Ascending aorta (tissue), 2 donors: ENCODE results near the gene CCR8. TPM values are rescaled to one million over a fixed set of nuclear protein-coding genes. Genes with fewer than 3 reads are reported as not detected.

Experiments used
- DNase-seq, 2 donors: peaks; one replicate each; pipeline ENCODE4 v3.0.0-alpha.2; 2019; ENCODE audit warnings: low spot score in 2 of 2
- H3K27ac ChIP-seq, 2 donors: fragments of 200-600 bp; sonication (generic); one replicate each; pipeline ENCODE4 v1.5.1; 2016 to 2017; ENCODE audit warnings: mild to moderate bottlenecking in 1 of 2
- H3K27me3 ChIP-seq: fragments of 200-600 bp; sonication (generic); one replicate; pipeline ENCODE4 v1.5.1; 2017
- H3K36me3 ChIP-seq, 2 donors: fragments of 200-600 bp; sonication (generic); one replicate each; pipeline ENCODE4 v1.5.1; 2016
- H3K4me1 ChIP-seq, 2 donors: fragments of 200-600 bp; sonication (generic); one replicate each; pipeline ENCODE4 v1.5.1; 2016 to 2017; ENCODE audit warnings: mild to moderate bottlenecking in 1 of 2
- H3K4me3 ChIP-seq, 2 donors: fragments of 200-600 bp; sonication (generic); one replicate each; pipeline ENCODE4 v1.5.1; 2016 to 2017; ENCODE audit warnings: mild to moderate bottlenecking in 1 of 2
- H3K9me3 ChIP-seq, 2 donors: fragments of 200-600 bp; sonication (generic); one replicate each; pipeline ENCODE4 v1.5.1; 2016
- intact Hi-C: fragments of 100-400 bp; cut with DNase I; formaldehyde crosslinking; loops from one replicate; pipeline ENCODE4 v1.15.1; 2023
- total RNA-seq: library from RNA; depleted of rRNA; stranded (reverse); fragments of >200 nt; gene quantifications from one replicate; pipeline ENCODE4 v1.1.0, GENCODE V29; 2016
- TF ChIP-seq, protein P1 (sequence below), 3 experiments: fragments of 200-600 bp in 2 of 3; fragments of 450-650 bp in 1 of 3; sonication (generic) in 2 of 3; IDR thresholded peaks; one replicate each; pipeline ENCODE4 v1.5.1; 2016 to 2019; ENCODE audit warnings: antibody characterized with exemption in 3 of 3, mild to moderate bottlenecking in 1 of 3, moderate library complexity in 1 of 3

CCR8 gene
- total RNA-seq, 1 donor from 2014 or later = not detected

DNA sequence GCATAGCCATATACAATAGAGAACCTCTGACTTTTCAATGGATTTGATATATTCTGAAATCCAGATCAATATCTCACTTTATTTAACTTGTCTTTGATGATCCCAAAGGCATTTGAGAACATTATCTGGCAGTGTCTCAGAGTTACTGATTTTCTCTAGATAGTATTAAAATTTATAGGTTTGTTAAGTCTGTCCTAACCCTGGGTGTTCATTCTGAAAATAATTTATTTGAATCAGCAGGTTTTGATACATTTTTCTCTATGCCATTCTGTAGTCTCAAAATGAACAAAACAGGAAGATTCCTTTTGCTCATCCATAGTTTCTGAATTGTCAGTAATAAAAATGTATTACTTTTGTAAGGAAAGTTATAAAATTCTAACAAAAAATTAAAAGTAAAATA lies 14.3 kb downstream of the CCR8 start:
- intact Hi-C loops = no loop called here
- Histone ChIP-seq H3K4me1 (no peaks in the 10 kb centered on the region), H3K9me3 (no peaks in the 10 kb centered on the region), H3K27ac (no peak overlapping the region), H3K27me3 (no peaks in the 10 kb centered on the region), H3K4me3 (no peak overlapping the region), H3K36me3 (no peaks in the 10 kb centered on the region)
- no peak for DNase-seq
- TF ChIP-seq, protein P1, sequence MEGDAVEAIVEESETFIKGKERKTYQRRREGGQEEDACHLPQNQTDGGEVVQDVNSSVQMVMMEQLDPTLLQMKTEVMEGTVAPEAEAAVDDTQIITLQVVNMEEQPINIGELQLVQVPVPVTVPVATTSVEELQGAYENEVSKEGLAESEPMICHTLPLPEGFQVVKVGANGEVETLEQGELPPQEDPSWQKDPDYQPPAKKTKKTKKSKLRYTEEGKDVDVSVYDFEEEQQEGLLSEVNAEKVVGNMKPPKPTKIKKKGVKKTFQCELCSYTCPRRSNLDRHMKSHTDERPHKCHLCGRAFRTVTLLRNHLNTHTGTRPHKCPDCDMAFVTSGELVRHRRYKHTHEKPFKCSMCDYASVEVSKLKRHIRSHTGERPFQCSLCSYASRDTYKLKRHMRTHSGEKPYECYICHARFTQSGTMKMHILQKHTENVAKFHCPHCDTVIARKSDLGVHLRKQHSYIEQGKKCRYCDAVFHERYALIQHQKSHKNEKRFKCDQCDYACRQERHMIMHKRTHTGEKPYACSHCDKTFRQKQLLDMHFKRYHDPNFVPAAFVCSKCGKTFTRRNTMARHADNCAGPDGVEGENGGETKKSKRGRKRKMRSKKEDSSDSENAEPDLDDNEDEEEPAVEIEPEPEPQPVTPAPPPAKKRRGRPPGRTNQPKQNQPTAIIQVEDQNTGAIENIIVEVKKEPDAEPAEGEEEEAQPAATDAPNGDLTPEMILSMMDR (IDR thresholded peaks at IDR 0.05) = no peak

DNA sequence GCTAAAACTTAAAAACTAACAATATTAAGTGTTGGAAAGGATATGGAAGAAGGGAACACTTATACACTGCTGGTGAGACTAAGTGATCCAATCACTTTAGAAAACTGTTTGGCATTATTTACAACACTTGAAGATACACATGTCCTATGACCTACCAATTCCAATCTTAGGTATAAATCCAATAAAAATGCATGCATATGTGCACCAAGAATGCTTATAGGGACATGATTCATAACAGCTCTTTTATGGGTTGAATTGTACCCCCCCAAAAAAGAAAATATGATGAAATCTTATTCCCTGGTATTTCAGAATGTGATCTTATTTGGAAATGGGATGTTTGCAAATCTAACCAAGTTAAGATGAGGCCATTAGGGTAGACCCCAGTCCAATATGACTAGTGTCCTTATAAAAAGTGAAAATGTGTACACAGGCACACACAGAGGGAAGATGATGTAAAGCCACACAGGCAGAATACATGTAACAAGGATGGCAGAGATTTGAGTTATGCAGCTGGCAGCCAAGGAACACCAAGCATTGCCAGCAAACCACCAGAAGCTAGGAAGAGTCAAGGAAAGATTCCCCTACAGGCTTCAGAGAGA lies 15.3 kb downstream of the CCR8 start:
- Histone ChIP-seq H3K4me1 (no peaks in the 10 kb centered on the region), H3K27me3 (no peaks in the 10 kb centered on the region), H3K27ac (no peak overlapping the region), H3K36me3 (no peaks in the 10 kb centered on the region), H3K4me3 (no peak overlapping the region), H3K9me3 (no peaks in the 10 kb centered on the region)
- no peak for DNase-seq
- intact Hi-C loops = no loop called here
- TF ChIP-seq, protein P1 (IDR thresholded peaks at IDR 0.05) = no peak

DNA sequence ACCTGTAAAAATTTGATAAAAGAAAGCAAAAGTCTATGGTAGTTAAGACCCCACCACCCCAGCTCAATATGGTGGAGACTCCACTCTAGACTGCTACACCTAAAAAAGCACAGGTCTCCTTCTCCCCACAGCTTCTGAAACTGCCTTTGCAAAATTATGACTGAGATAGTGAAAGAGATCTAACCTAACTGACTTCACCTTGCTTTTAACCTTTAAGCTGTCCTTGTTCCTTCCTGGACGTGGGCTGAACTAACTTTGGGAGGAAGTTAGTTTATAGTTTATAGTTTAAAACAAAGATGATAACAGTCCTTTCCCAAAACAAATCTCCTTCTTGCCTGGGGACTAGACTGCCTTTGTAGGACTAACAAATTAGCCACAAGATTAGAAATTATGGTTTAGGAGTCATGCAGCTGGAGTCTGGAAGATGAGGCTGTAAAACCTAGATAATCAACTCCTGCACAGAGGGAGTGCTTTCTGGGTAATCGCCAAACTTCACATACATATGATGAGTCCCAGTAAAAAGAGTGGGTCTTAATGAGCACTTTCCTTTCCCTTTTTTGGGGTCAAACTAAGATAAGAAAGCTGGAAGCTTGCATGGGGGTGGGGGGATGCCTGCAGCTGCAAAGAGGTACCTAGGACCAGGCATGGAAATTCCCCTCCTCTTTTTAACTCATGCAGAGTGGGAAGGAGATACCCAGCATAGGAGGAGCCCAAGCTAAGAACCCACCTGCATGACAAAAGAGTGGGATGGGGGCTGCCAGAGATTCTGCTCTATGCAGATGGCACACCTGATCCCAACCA lies 17.5 kb downstream of the CCR8 start:
- H3K9me3 ChIP-seq = no peaks in the 10 kb centered on the region
- H3K27ac ChIP-seq = no peak overlapping the region
- H3K4me1 ChIP-seq = no peaks in the 10 kb centered on the region
- intact Hi-C loops = no loop called here
- H3K27me3 ChIP-seq = no peaks in the 10 kb centered on the region
- DNase-seq = no peak
- TF ChIP-seq, protein P1 (IDR thresholded peaks at IDR 0.05) = no peak
- no peak overlapping the region for H3K4me3 ChIP-seq
- H3K36me3 ChIP-seq = no peaks in the 10 kb centered on the region

DNA sequence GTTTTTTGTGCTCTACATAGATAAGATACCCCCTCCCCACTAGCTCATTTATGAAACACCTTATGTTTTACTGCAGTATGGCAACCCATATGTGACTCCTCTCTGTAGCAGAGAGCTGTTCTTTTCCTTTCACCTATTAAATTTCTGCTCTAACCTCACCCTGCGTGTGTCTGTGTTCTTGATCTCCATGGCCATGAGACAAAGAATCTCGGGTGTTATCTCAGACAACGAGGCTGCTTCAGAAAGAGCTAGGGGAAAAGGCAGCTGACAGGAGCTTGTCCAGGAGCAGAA lies 18.0 kb downstream of the CCR8 start:
- Histone ChIP-seq H3K27me3 (no peaks in the 10 kb centered on the region), H3K9me3 (no peaks in the 10 kb centered on the region), H3K27ac (no peak overlapping the region), H3K36me3 (no peaks in the 10 kb centered on the region), H3K4me1 (no peaks in the 10 kb centered on the region), H3K4me3 (no peak overlapping the region)
- TF ChIP-seq, protein P1 (IDR thresholded peaks at IDR 0.05) = no peak
- DNase-seq = no peak
- intact Hi-C loops = no loop called here

DNA sequence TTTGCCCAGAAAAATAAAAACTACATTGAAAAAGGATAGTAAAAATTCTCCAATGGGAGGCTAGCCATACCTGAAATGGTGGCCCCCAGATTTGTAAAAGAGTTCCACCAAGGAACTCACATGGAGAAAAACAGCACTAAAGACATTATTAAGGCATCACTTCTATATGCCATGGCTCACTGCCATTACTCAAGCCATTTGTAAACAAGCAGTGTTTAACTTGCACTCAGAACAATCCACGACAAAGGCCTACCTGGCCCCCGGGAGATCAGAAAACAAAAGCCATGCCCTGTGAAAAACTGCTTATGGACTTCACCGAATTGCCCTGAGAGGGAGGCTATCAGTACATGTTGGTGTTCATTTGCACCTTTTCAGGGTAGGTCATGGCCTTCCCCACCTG lies 19.6 kb downstream of the CCR8 start:
- TF ChIP-seq, protein P1 (IDR thresholded peaks at IDR 0.05) = no peak
- DNase-seq = no peak
- Histone ChIP-seq H3K4me1 (no peaks in the 10 kb centered on the region), H3K9me3 (no peaks in the 10 kb centered on the region), H3K27ac (no peak overlapping the region), H3K4me3 (no peak overlapping the region), H3K27me3 (no peaks in the 10 kb centered on the region), H3K36me3 (no peaks in the 10 kb centered on the region)
- intact Hi-C loops = no loop called here
